Upper lobe of left lung (tissue), 6 donors: Measurements from ENCODE around the gene ATOX1. TPM values are rescaled to one million over a fixed set of nuclear protein-coding genes. Genes with fewer than 3 reads are reported as not detected.
"Not testable (repeated sequence)": the region's sequence is repeated elsewhere in the genome, so short reads cannot be mapped to it uniquely, and the experiment has no call there.

Experiments
- ATAC-seq, 2 donors: fragments of 200-7000 bp; cut with Tn5 transposase; one replicate each; pipeline ENCODE4 v1.9.1; 2022; ENCODE audit warnings: mild to moderate bottlenecking in 2 of 2, moderate library complexity in 2 of 2; ENCODE audit not compliant: low FRiP score in 2 of 2
- DNase-seq, 2 donors: peaks; one replicate each; pipeline ENCODE4 v3.0.0-alpha.2; 2019 to 2020
- H3K27ac ChIP-seq, 4 donors: fragments of 200-600 bp; sonication (generic); one replicate each; pipeline ENCODE4 v1.5.1; 2016 to 2019
- H3K27me3 ChIP-seq, 4 donors: fragments of 200-600 bp; sonication (generic); one replicate each; pipeline ENCODE4 v1.5.1; 2017 to 2019
- H3K36me3 ChIP-seq, 4 donors: fragments of 200-600 bp; sonication (generic); one replicate each; pipeline ENCODE4 v1.5.1; 2016 to 2019
- H3K4me1 ChIP-seq, 4 donors: fragments of 200-600 bp; sonication (generic); one replicate each; pipeline ENCODE4 v1.5.1; 2018 to 2019
- H3K4me3 ChIP-seq, 4 donors: fragments of 200-600 bp; sonication (generic); one replicate each; pipeline ENCODE4 v1.5.1; 2017 to 2019; ENCODE audit warnings: mild to moderate bottlenecking in 2 of 4, moderate library complexity in 1 of 4
- H3K9me3 ChIP-seq, 4 donors: fragments of 200-600 bp; sonication (generic); one replicate each; pipeline ENCODE4 v1.5.1; 2018 to 2019
- CTCF ChIP-seq, 6 experiments: fragments of 450-650 bp in 4 of 6; fragments of 200-600 bp in 2 of 6; sonication (generic) in 2 of 6; IDR thresholded peaks; one replicate each; pipeline ENCODE4 v1.5.1; 2016 to 2019; ENCODE audit warnings: antibody characterized with exemption in 6 of 6
- EP300 ChIP-seq, 4 donors: sonication (generic); formaldehyde crosslinking; IDR thresholded peaks; one replicate each; pipeline ENCODE4 v1.5.1; 2017; ENCODE audit warnings: antibody characterized with exemption in 4 of 4, control low read depth in 2 of 4
- POLR2A ChIP-seq, 4 donors: fragments of 450-650 bp; IDR thresholded peaks; one replicate each; pipeline ENCODE4 v1.5.1; 2016 to 2017; ENCODE audit warnings: antibody characterized with exemption in 4 of 4, mild to moderate bottlenecking in 2 of 4
- POLR2AphosphoS5 ChIP-seq, 2 donors: sonication (generic); formaldehyde crosslinking; IDR thresholded peaks; one replicate each; pipeline ENCODE4 v1.5.1; 2017; ENCODE audit warnings: antibody characterized with exemption in 2 of 2
- WGBS, 2 donors: methylation state at CpG; one replicate each; pipeline ENCODE4 v1.1.5; 2017 to 2018; 5-methylcytosine and 5-hydroxymethylcytosine counted together
- total RNA-seq, 6 donors: library from RNA; depleted of rRNA in 4 of 6; stranded (reverse); fragments of >200 nt in 4 of 6; gene quantifications; one replicate each; pipeline versions ENCODE4 v1.1.0 to v1.2.1, GENCODE V29; 2016 to 2021
- donor health status: DM: no; HTN: no; CAD: no; lungs with moderate emphysema.
- donor health status: DM: no; HTN: yes; CAD: no; lungs with severe emphysema.

Gene ATOX1
- total RNA-seq, 6 donors from 2014 or later = 57.6 to 87.0 (median 66.9) TPM

GRCh38 chr5:151699071-151699901, 59.1 kb downstream of the ATOX1 start:
- peaks cover 0 to 3% (median 0%) of the 10 kb centered on the region in 4 donors for H3K4me1 ChIP-seq
- ATAC-seq (peak; percentile 77 to 89), DNase-seq (peak in 1 of 2 donors; percentile 33)
- no peaks in the 10 kb centered on the region for H3K36me3 ChIP-seq
- H3K9me3 ChIP-seq = no peaks in the 10 kb centered on the region
- WGBS, 2 donors = 75 to 76% methylated on average over 13 of the region's 13 CpGs
- peak overlapping the region; percentile 28 to 73 (median 69) for H3K27ac ChIP-seq
- no peaks in the 10 kb centered on the region for H3K27me3 ChIP-seq
- TF ChIP-seq EP300 (IDR thresholded peaks at IDR 0.05) (no peak), POLR2AphosphoS5 (IDR thresholded peaks at IDR 0.05) (peak in 1 of 2 donors; percentile 47)
- no peak overlapping the region for H3K4me3 ChIP-seq

GRCh38 chr5:151698081-151698480, 60.4 kb downstream of the ATOX1 start:
- not testable (repeated sequence) for H3K9me3 ChIP-seq, H3K27me3 ChIP-seq, H3K4me1 ChIP-seq, ATAC-seq, DNase-seq, H3K4me3 ChIP-seq, H3K36me3 ChIP-seq
- H3K27ac ChIP-seq = peak overlapping the region in 2 of 4 donors; percentile 23 to 46
- 92 to 94% methylated on average over 4 of the region's 4 CpGs for WGBS, 2 donors

GRCh38 chr5:151697452-151697851, 61.0 kb downstream of the ATOX1 start:
- ATAC-seq (no peak), DNase-seq (no peak)
- Histone ChIP-seq H3K9me3 (no peaks in the 10 kb centered on the region), H3K4me1 (peaks cover 0 to 3% (median 0%) of the 10 kb centered on the region in 4 donors), H3K36me3 (no peaks in the 10 kb centered on the region), H3K27me3 (no peaks in the 10 kb centered on the region), H3K27ac (peak overlapping the region in 3 of 4 donors; percentile 18 to 62 (median 23)), H3K4me3 (no peak overlapping the region)
- TF ChIP-seq POLR2A (IDR thresholded peaks at IDR 0.05) (no peak), CTCF (IDR thresholded peaks at IDR 0.05) (no peak), EP300 (IDR thresholded peaks at IDR 0.05) (no peak), POLR2AphosphoS5 (IDR thresholded peaks at IDR 0.05) (no peak)
- 82 to 90% methylated on average over 8 of the region's 8 CpGs for WGBS, 2 donors

DNA sequence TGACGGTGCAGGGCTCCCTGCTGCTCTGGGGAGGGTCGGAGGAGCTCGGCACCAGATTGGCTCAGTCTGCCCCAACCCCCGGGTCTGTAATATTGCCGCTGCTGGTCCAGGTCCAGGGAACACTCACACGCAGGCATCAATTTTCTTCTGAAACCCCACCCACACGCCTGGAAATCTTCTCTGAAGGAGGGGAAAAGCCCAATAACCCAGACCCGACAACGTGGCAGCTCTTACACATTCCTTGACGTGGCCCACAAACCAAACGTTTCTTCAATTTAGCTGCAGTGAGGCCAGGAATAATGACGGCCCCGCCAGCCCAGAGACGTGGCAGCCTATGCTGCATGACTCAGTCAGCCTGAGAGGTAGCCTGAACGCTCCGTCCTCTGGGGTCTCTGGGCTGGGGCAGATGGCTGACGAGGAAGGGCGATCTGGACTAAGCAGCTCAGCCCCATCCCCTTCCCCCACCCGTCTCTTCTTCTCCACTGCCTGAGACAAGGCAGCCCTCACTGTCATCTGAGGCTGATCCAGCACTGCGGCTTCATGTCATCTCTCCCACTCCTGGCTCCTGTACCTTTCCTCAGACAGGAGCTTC, 61.9 kb downstream of the ATOX1 start:
- ATAC-seq (peak; percentile 73 to 88), DNase-seq (peak in 1 of 2 donors; percentile 36)
- Histone ChIP-seq H3K27ac (peak overlapping the region; percentile 62 to 69 (median 65)), H3K27me3 (no peaks in the 10 kb centered on the region), H3K36me3 (no peaks in the 10 kb centered on the region), H3K9me3 (no peaks in the 10 kb centered on the region), H3K4me3 (no peak overlapping the region), H3K4me1 (peaks cover 0 to 3% (median 0%) of the 10 kb centered on the region in 4 donors)
- no peak for TF ChIP-seq EP300 (IDR thresholded peaks at IDR 0.05)
- no peak for TF ChIP-seq CTCF (IDR thresholded peaks at IDR 0.05)
- TF ChIP-seq POLR2A (IDR thresholded peaks at IDR 0.05) = no peak
- TF ChIP-seq POLR2AphosphoS5 (IDR thresholded peaks at IDR 0.05) = peak in 1 of 2 donors; percentile 32
- 59 to 62% methylated on average over 13 to 20 of the region's 20 CpGs for WGBS, 2 donors

DNA sequence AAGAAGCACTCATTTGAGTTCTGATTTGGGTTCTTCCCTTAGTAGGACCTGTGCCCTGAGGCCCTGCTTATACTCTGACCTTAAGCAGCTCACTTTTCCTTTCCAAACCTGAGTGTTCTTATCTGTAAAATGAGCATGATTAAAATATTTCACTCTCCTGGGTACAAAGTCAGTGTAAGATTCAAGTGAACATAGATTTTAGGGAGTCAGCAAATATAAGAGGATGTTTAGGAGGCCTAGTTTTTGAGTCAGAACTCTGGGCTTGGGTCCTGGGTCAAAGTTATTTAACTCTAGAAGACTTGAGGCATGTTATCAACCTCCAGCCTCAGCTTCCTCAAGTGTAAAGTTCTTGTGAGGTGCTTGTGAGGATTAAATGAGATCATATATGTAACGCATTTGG, 63.0 kb downstream of the ATOX1 start:
- H3K4me1 ChIP-seq = peaks cover 0 to 3% (median 0%) of the 10 kb centered on the region in 4 donors
- 79 to 100% methylated on average over 1 of the region's 1 CpG for WGBS, 2 donors
- H3K4me3 ChIP-seq = no peak overlapping the region
- TF ChIP-seq POLR2AphosphoS5 (IDR thresholded peaks at IDR 0.05) = no peak
- no peak for TF ChIP-seq POLR2A (IDR thresholded peaks at IDR 0.05)
- no peak for TF ChIP-seq EP300 (IDR thresholded peaks at IDR 0.05)
- TF ChIP-seq CTCF (IDR thresholded peaks at IDR 0.05) = no peak
- no peaks in the 10 kb centered on the region for H3K36me3 ChIP-seq
- no peaks in the 10 kb centered on the region for H3K27me3 ChIP-seq
- H3K27ac ChIP-seq = no peak overlapping the region
- H3K9me3 ChIP-seq = no peaks in the 10 kb centered on the region
- DNase-seq (no peak), ATAC-seq (no peak)
